GM12875 (cell line): ENCODE data around the gene MAML3.

Source experiments
- H3K4me3 ChIP-seq: one replicate; pipeline ENCODE4 v1.5.1; 2011; ENCODE audit warnings: low read depth, low read length, control low read depth
- CTCF ChIP-seq: IDR thresholded peaks from 2 replicates; pipeline ENCODE4 v1.5.1; 2011; ENCODE audit warnings: low read depth, mild to moderate bottlenecking, control low read depth, inconsistent platforms, low read length, moderate library complexity, borderline replicate concordance; ENCODE audit not compliant: insufficient read depth

MAML3 gene

GRCh38 chr4:140130677-140131076 is 23.3 kb downstream of the MAML3 start:
- no peak overlapping the region for H3K4me3 ChIP-seq
- no peak for TF ChIP-seq CTCF

- no peak overlapping the region for H3K4me3 ChIP-seq
- no peak for TF ChIP-seq CTCF
These were observed 26.6 kb downstream of the MAML3 start for GRCh38 chr4:140127422-140127821.

GRCh38 chr4:140126261-140126660 is 27.7 kb downstream of the MAML3 start:
- no peak overlapping the region for H3K4me3 ChIP-seq
- TF ChIP-seq CTCF: no peak

- TF ChIP-seq CTCF: no peak
- H3K4me3 ChIP-seq: no peak overlapping the region
These were observed 28.6 kb downstream of the MAML3 start for GRCh38 chr4:140125374-140125773.

- no peak for TF ChIP-seq CTCF
- no peak overlapping the region for H3K4me3 ChIP-seq
These were observed 30.2 kb downstream of the MAML3 start for GRCh38 chr4:140123666-140124377.

- TF ChIP-seq CTCF: no peak
- H3K4me3 ChIP-seq: no peak overlapping the region
These were observed 31.1 kb downstream of the MAML3 start for GRCh38 chr4:140122891-140123290.

GRCh38 chr4:140121646-140122045 is 32.3 kb downstream of the MAML3 start:
- TF ChIP-seq CTCF: no peak
- H3K4me3 ChIP-seq: no peak overlapping the region
